ENCODE results near the gene PRR18. TPM values are rescaled to one million over a fixed set of nuclear protein-coding genes. Genes with fewer than 3 reads are reported as not detected.
A peak's percentile ranks its signal among the peaks of the same experiment; 100 is the strongest.

PRR18 gene
- total RNA-seq, 1 experiment from 2014 or later, result not detected

DNA sequence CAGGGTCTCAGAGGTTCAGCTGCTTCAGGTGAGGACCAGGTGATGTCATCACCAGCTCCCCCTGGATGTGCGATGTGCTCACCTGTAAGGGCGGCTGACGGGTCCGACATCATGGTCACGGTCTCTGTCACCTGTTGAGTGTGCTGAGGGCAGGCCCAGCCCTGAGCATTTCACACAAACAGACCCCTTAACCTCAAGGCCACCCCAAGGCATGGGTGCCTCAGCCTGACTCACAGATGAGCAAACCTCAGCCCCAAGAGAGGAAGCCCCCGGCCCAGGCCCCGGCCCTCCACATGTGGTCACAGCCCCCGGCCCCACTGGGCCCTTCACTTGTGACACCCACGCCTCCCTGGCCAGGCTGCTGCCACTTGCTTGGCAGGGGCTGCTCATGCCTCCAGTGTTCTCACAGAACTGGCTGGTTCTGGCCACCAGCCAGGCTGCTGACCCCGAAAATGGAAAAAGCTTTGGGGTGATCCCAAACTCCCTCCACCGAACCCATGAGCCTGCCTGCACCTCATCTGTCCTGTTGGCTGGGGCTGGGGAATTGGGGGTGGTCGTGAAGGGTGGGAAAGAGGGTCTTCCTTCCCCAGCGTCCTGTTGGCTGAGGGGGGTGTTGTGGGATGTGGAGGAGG is 33.3 kb downstream of the PRR18 start:
- no peak for DNase-seq (ENCODE audit: low read depth)

DNA sequence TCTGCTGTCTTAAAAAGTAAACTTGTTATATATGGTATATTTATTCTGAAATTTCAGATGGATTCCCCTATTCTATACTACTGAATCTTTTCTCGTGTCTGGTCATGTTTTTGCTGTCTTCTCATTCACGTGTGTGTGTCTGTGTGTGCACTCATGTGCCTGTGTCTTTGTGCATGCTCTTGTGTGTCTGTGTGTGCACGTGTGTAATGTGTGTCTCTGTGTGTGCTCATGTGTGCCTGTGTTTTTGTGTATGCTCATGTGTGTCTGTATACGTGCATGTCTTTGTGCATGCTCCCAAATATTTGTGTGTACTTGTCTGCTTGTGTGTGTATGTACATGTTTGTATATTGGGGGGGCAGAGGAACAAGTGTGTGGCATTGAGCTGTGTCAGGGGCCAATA is 34.0 kb downstream of the PRR18 start:
- no peak for DNase-seq (ENCODE audit: low read depth)

DNA sequence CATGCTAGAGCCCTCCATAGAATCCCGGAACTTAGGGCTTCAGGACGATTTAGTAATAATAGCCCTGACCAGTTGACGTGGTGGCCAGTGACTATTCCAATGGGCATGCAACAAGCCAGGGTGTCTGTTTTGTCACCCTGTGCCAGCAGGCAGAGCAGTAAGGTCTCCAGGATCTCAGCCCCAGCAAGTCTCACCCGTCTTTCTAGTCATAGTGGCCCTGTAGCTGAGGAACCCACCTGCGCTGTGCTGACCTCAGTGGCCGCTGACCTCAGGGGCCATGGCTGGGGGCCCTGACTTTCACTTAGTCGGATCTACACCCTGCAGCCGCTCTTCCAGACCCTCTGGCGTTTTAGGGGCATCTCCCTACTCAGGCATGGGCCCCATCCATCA is 36.8 kb downstream of the PRR18 start:
- no peak for DNase-seq (ENCODE audit: low read depth)

DNA sequence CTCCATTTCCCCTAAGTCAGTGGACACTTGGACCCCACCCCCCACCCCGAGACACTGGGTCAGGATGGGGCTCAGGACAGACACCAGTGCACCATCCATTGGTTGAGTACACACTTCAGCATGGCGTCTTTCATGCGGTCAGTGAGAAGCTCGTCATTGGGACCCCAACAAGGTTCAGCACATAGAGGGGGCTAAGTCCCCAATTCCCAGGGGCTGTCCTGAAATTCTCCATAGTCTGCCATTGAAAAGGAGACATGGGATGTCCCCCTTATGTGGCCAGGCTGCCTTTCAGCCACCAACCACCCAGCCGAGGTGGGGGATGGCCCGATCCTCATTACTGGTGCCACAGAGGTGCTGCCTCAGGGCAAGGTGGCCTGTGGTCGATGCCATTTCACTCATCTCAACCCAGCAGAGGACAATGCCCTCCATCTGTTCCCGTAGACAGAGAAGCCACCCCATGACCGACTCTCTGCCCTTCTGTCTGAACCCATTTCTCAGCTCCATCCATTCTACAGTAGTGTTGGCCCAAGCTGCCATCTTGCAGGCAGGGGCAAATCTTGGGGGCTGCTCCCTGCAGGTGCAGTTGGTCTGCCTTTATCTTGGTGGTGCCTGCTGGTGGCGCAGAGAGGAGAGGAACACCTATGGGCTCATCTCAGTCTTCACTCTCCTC is 37.4 kb downstream of the PRR18 start:
- DNase-seq (ENCODE audit: low read depth), result no peak

DNA sequence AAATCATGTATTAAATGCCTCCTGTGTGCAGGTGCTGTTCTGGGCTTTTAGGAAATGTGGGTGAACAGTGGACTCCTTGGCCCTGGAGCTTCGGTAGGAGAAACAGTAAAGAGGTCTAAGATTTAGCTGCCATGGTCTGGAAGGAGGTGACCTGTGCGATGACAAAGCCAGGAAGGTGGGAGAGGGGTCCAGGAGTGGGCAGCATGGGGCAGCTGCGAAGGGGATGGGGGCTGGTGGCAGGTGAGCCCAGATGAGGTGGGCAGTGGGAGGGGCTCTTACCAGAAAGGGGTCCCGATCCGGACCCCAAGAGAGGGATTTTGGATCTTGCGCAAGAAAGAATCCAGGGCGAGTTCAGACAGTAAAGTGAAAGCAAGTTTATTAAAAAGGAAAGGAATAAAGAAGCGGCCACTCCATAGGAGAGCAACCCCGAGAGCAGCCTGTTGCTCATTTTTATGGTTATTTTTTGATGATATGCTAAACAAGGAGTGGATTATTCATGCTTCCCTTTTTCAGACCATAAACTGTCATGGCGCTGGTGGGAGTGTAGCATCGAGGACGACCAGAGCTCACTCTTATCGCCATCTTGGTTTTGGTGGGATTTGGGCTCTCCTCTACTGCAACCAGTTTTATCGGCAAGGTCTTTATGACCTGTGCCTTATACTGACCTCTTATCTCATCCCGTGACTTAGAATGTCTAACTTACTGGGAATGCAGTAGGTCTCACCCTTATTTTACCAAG is 38.7 kb downstream of the PRR18 start:
- DNase-seq (ENCODE audit: low read depth), result no peak

DNA sequence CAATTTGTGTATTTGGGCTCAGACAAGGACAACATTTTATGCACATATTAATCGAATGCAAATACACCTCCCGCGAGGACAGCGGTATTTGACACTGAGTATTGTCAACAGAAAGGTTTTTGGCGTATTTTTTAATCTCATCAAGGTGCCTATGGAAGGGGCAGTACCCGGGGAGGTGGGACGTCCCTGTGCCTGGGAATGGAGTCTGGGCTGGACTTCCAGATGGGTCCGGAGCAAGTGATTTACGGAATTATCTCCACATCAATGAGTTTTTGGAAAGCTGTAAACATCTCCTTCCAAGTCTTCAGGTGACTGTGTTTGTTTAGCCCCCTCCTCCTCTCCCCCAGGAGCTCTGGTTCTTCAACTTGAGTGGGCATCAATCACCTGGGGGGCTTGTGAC is 39.8 kb downstream of the PRR18 start:
- no peak for DNase-seq (ENCODE audit: low read depth)

DNA sequence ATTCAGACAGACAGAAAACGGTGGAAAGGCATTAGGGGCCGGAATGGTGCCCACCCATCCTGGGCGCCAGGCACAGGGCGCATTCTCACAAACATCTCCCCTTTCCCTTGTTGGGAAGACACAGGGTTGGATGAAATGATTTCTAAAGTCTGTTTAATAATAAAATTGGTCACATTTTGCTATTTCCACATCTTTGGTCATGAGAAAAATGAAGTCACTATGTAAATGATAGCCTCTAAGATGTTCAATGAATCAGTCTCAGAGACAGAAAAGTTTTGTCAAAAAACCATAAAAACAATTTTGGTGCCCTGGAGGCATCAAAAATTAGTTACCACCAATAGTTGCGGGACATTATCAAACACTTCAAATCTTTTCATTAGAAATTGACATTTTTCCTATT is 40.7 kb downstream of the PRR18 start:
- DNase-seq (ENCODE audit: low read depth), result no peak

DNA sequence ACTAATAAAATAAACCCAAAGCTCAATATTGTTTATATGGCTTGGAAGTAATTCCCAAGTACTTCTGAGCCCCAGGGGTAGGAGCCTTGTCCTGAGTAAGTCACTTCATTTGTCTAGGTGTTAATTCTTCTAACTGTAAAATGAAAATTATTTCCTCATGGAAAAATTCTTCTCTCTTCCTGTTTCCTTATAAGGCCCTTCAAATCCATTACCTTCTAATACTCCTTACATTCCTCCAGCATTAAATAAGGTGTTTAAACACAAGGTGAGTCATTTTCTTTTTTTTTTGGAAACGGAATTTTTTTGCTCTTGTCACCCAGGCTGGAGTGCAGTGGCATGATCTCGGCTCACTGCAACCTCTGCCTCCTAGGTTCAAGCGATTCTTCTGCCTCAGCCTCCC is 41.9 kb downstream of the PRR18 start:
- no peak for DNase-seq (ENCODE audit: low read depth)

DNA sequence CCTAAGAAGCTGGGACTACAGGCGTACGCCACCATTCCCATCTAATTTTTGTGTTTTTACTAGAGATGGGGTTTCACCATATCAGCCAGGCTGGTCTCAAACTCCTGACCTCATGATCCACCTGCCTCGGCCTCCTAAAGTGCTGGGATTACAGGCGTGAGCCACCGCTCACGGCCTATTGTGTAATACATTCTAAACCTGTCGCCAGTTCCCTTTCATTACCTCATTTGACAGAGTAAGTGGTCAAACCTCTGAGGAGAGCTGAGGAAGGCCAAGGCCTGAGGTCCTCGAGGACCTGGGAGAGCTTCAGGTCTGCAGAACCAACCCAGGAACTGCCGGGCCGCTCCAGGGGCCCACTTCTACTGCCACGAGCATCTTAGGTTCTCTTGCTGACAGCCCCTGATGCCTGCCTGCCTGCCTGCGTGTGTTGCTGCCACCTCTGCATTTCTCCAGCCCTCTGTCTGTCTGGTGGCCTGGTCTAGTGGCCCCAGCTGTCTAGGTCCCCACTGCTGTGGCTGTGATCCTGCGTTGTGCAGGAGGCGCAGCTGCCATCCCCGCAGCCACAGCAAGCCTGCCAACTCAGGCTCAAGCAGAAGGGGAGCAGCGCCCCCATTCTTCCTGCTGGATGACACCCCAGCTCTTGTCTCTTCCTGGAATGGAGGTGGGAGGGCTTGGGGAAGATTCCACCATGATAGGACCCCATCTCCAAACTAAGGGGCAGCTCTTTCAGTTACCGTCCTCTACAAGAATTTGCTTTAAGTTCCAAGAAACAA is 45.3 kb downstream of the PRR18 start:
- DNase-seq (ENCODE audit: low read depth), result no peak

DNA sequence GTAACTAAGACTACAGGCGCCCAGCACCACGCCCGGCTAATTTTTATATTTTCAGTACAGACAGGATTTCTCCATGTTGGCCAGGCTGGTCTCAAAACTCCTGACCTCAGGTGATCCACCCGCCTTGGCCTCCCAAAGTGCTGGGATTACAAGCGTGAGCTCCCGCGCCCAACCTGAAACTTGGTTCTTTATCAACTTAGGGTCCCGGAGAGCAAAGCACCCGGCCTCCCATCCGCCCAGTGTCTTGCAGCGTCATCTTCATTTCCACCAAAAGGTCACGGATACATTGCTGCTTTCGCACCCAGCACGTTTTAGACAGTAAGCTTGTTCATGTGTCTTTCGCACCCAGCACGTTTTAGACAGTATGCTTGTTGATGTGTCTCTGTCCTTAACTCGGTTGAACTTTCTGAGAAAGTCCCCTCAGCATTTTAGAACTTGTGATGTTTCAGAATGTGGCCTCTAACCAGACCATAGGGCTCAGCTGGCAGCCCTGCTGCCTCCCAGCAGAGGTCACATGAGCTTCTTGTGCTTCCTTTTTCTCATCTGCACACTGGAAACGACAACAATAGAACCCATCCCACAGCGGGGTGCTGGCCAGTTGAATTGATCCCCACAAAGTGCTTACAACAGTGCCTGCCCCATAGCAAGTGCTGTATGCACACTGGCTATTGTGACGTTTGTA is 48.8 kb downstream of the PRR18 start:
- no peak for DNase-seq (ENCODE audit: low read depth)

DNA sequence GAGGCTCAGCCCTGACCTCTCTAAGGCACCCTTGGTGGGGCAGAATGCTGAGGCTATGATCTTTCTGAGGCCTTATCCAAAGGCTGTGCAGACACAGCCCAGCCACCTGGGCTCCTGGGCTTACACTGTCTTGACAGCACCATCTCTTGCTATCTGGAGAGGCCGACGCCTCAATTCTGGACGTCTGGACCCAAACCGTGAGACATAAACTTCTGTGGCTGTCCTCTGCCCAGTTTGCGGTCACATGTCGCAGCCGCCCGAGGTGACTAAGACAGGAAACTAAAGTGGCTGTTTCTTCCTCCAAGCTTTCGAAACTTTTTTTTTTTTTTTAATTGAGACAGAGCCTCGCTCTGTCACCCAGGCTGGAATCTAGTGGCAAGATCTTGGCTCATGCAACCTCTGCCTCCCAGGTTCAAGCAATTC is 49.3 kb downstream of the PRR18 start:
- DNase-seq (ENCODE audit: low read depth), result peak; percentile 83

DNA sequence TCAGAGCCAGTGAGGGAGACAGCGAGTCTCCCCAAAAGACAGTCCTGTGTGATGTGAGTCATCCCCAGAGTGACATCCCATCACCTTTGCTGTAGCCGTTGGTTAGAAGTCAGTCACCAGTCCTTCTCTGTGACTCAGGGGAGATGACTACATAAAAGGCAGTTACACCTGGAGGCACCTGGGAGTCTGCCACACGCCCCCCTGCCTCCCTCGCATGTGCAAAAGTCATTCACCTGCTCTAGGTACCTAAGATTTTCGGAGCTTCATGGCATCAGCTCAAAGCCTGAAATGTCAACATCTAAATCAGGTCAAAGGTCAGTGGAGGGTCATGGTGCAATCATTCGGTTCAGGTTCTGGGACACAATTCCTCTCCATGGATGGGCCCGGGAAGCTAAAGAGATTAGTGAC is 50.3 kb downstream of the PRR18 start:
- DNase-seq (ENCODE audit: low read depth), result no peak

Other genes starting within 250 kb of the PRR18 start
- gene TBXT, start 140.5 kb downstream of the PRR18 start, total RNA-seq (2014; rRNA removed; shearing (Covaris generic)), result not detected in 2 replicates
- 62.3 and 73.1 TPM in 2 replicates for gene SFT2D1, start 34.2 kb upstream of the PRR18 start, total RNA-seq (2014; rRNA removed; shearing (Covaris generic))
- gene MPC1, start 74.5 kb upstream of the PRR18 start, total RNA-seq (2014; rRNA removed; shearing (Covaris generic)), result 69.1 and 70.7 TPM in 2 replicates